B cell (primary cell): ENCODE measurements around the gene RGS7. TPM values are rescaled to one million over a fixed set of nuclear protein-coding genes. Genes with fewer than 3 reads are reported as not detected.

Experiments used
- ATAC-seq: fragments of 200-7000 bp; cut with Tn5 transposase; one replicate; pipeline ENCODE4 v1.10.0; 2021; ENCODE audit warnings: low read depth, mild to moderate bottlenecking, moderate number of reproducible peaks, moderate library complexity
- CTCF ChIA-PET: fragments of 350-600 bp; sonication (Branson Sonifier 250); formaldehyde crosslinking; loops from one replicate; lab custom pipeline; 2021; ENCODE audit warnings: antibody characterized with exemption, inconsistent platforms; lab: Charles Lee
- POLR2A ChIA-PET: fragments of 350-600 bp; sonication (Branson Sonifier 250); formaldehyde crosslinking; loops from one replicate; lab custom pipeline; 2021; ENCODE audit warnings: antibody characterized with exemption; lab: Charles Lee
- DNase-seq: peaks from one replicate; pipeline ENCODE4 v3.0.0; 2013
- H2AFZ ChIP-seq: 2 replicates; pipeline ENCODE4 v1.6.1; 2012; ENCODE audit warnings: mild to moderate bottlenecking, low read depth, low read length; ENCODE audit not compliant: insufficient read depth, poor library complexity, severe bottlenecking
- H3K27ac ChIP-seq, 2 donors: 1 replicate in 1 of 2; 2 replicates in 1 of 2; pipeline ENCODE4 v1.5.1; 2012 to 2013; ENCODE audit warnings: low read length in 2 of 2, mild to moderate bottlenecking in 2 of 2, moderate library complexity in 1 of 2
- H3K27me3 ChIP-seq, 4 experiments: fragments of 200-600 bp in 1 of 4; sonication (generic) in 1 of 4; replicated peaks in 1 of 4; 1 replicate in 2 of 4; 2 replicates in 2 of 4; pipeline versions ENCODE4 v1.6.1 to v1.7.0; 2013 to 2016; ENCODE audit warnings: low read length in 3 of 4, mild to moderate bottlenecking in 2 of 4, mixed read lengths in 1 of 4, moderate library complexity in 1 of 4; ENCODE audit not compliant: insufficient read depth in 4 of 4, control insufficient read depth in 3 of 4; ENCODE audit errors: control extremely low read depth in 1 of 4
- H3K36me3 ChIP-seq, 2 experiments: replicated peaks in 1 of 2; 1 replicate in 1 of 2; 2 replicates in 1 of 2; pipeline versions ENCODE4 v1.6.1 to v1.7.1; 2013; ENCODE audit warnings: low read length in 1 of 2; ENCODE audit not compliant: insufficient read depth in 2 of 2, control insufficient read depth in 1 of 2; ENCODE audit errors: control extremely low read depth in 1 of 2, extremely low read depth in 1 of 2
- H3K4me1 ChIP-seq, 2 donors: fragments of 200-600 bp in 1 of 2; sonication (generic) in 1 of 2; 1 replicate in 1 of 2; 2 replicates in 1 of 2; pipeline versions ENCODE4 v1.5.1 to v1.6.1; 2013 to 2017; ENCODE audit warnings: low read length in 2 of 2; ENCODE audit not compliant: control insufficient read depth in 2 of 2, insufficient read depth in 2 of 2
- H3K4me2 ChIP-seq: replicated peaks from 2 replicates; pipeline ENCODE3; 2012; ENCODE audit warnings: mild to moderate bottlenecking, low read depth, low read length; ENCODE audit not compliant: poor library complexity, severe bottlenecking
- H3K4me3 ChIP-seq, 5 experiments: fragments of 200-600 bp in 1 of 5; sonication (generic) in 1 of 5; 1 replicate in 3 of 5; 2 replicates in 2 of 5; pipeline versions ENCODE4 v1.5.1 to v1.7.0; 2011 to 2016; ENCODE audit warnings: low read length in 4 of 5, mild to moderate bottlenecking in 4 of 5, low read depth in 2 of 5, control low read depth in 1 of 5, moderate library complexity in 1 of 5; ENCODE audit not compliant: insufficient read depth in 1 of 5; ENCODE audit errors: control extremely low read depth in 1 of 5, extremely low read depth in 1 of 5
- H3K79me2 ChIP-seq: fragments of 200-600 bp; sonication (generic); one replicate; pipeline ENCODE4 v1.6.0; 2016; ENCODE audit warnings: low read length; ENCODE audit not compliant: control insufficient read depth, insufficient read depth
- H3K9ac ChIP-seq: fragments of 200-600 bp; sonication (generic); 2 replicates; pipeline ENCODE4 v1.6.1; 2017; ENCODE audit warnings: mild to moderate bottlenecking, low read length, moderate library complexity
- H3K9me3 ChIP-seq, 3 donors: one replicate each; pipeline versions ENCODE4 v1.6.1 to v1.7.1; 2013; ENCODE audit warnings: low read length in 2 of 3; ENCODE audit not compliant: control insufficient read depth in 2 of 3, insufficient read depth in 1 of 3; ENCODE audit errors: control extremely low read depth in 1 of 3
- H4K20me1 ChIP-seq: 2 replicates; pipeline ENCODE4 v1.6.0; 2012; ENCODE audit warnings: mild to moderate bottlenecking, low read length; ENCODE audit not compliant: insufficient read depth, control insufficient read depth, poor library complexity, severe bottlenecking
- H3K27ac Mint-ChIP-seq: one replicate; pipeline ENCODE4 v1.8.0; 2021; ENCODE audit warnings: mixed read lengths
- H3K27me3 Mint-ChIP-seq: one replicate; pipeline ENCODE4 v1.8.0; 2021; ENCODE audit warnings: mixed read lengths
- H3K4me1 Mint-ChIP-seq: one replicate; pipeline ENCODE4 v1.8.0; 2021; ENCODE audit warnings: mixed read lengths
- H3K4me3 Mint-ChIP-seq: one replicate; pipeline ENCODE4 v1.8.0; 2021; ENCODE audit warnings: mixed read lengths
- H3K9me3 Mint-ChIP-seq: one replicate; pipeline ENCODE4 v1.8.0; 2022; ENCODE audit warnings: mixed read lengths; ENCODE audit not compliant: insufficient read depth
- EZH2 ChIP-seq: IDR thresholded peaks from 2 replicates; pipeline ENCODE4 v1.6.1; 2012; ENCODE audit warnings: borderline replicate concordance, low read depth, mild to moderate bottlenecking, moderate library complexity, low read length; ENCODE audit not compliant: insufficient read depth, poor library complexity, severe bottlenecking
- WGBS: methylation state at CpG from one replicate; pipeline ENCODE4 v1.1.5; 2013; ENCODE audit warnings: missing lambda C conversion rate; ENCODE audit not compliant: insufficient coverage; 5-methylcytosine and 5-hydroxymethylcytosine counted together
- intact Hi-C: fragments of 100-400 bp; cut with micrococcal nuclease; formaldehyde crosslinking; loops from one replicate; pipeline ENCODE4 v1.10.0; 2022
- polyA plus RNA-seq: library from polyadenylated mRNA; depleted of rRNA; stranded (reverse); fragments of >200 nt; gene quantifications from 2 replicates; pipeline ENCODE4 v1.2.3, GENCODE V29; 2012
- total RNA-seq, 2 donors: library from RNA; stranded (reverse); fragments of 120-200 nt in 1 of 2; gene quantifications; 1 replicate in 1 of 2; 2 replicates in 1 of 2; pipeline versions ENCODE4 v1.2.3 to v1.2.4, GENCODE V29; 2013 to 2022
- TF ChIP-seq, protein P1 (sequence below): fragments of 200-600 bp; IDR thresholded peaks from one replicate; pipeline ENCODE4 v1.8.0; 2022; ENCODE audit warnings: antibody characterized with exemption, mild to moderate bottlenecking

Gene RGS7
- total and polyA plus RNA-seq, 2 donors (not counting 1 experiment from before 2014, with no cell fraction given), result 0.15 to 1.8 TPM

DNA sequence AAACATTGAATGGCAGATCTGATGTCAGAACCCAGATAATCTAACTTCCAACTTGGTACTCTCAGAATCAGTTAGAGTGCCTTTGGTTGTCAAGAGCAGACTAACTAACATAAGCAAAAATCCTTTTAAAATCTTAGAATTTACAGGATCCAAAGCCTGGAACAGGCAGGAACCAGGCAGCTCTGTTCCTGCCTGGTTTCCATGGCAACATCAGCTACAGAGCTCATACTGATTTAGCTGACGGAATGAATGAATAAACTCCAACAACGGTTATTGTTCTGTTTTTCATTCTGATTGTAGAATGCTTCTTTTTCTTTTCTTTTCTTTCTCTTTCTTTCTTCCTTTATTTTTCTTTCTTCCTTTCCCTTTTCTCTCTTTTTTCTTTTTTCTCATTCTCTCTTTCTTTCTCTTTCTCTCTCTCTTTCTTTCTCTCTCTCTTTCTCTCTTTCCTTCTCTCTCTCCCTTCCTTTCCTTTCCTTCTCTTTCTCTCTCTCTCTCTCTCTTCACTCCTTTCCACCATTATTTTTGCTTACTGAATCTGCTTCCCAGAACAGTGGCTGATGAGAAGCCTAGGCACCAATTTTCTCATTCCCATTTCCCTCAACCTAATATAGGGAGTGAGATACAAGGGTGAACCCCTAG is 121.6 kb downstream of the RGS7 start:
- H3K27me3 ChIP-seq, result no peaks in the 10 kb centered on the region
- no CpG with 5 or more reads among the region's 2 CpGs for WGBS
- TF ChIP-seq, protein P1, sequence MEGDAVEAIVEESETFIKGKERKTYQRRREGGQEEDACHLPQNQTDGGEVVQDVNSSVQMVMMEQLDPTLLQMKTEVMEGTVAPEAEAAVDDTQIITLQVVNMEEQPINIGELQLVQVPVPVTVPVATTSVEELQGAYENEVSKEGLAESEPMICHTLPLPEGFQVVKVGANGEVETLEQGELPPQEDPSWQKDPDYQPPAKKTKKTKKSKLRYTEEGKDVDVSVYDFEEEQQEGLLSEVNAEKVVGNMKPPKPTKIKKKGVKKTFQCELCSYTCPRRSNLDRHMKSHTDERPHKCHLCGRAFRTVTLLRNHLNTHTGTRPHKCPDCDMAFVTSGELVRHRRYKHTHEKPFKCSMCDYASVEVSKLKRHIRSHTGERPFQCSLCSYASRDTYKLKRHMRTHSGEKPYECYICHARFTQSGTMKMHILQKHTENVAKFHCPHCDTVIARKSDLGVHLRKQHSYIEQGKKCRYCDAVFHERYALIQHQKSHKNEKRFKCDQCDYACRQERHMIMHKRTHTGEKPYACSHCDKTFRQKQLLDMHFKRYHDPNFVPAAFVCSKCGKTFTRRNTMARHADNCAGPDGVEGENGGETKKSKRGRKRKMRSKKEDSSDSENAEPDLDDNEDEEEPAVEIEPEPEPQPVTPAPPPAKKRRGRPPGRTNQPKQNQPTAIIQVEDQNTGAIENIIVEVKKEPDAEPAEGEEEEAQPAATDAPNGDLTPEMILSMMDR, result peak; percentile 17
- no peak for TF ChIP-seq EZH2
- no peaks in the 10 kb centered on the region for H3K36me3 ChIP-seq
- H3K4me1 ChIP-seq, result no peaks in the 10 kb centered on the region
- Mint-ChIP-seq H3K27me3 (no peaks in the 10 kb centered on the region), H3K4me3 (no peak overlapping the region), H3K4me1 (no peaks in the 10 kb centered on the region), H3K27ac (no peak overlapping the region), H3K9me3 (peaks cover 2% of the 10 kb centered on the region)
- no peak overlapping the region for H3K27ac ChIP-seq
- DNase-seq, result no peak
- ATAC-seq, result no peak
- H3K9ac ChIP-seq, result no peak overlapping the region
- no peak overlapping the region for H3K4me2 ChIP-seq
- H2AFZ ChIP-seq, result no peak overlapping the region
- ChIA-PET POLR2A (no interaction called here), CTCF (no interaction called here)
- intact Hi-C loops, result no loop called here
- no peak overlapping the region for H3K4me3 ChIP-seq
- H4K20me1 ChIP-seq, result no peaks in the 10 kb centered on the region
- H3K79me2 ChIP-seq, result no peaks in the 10 kb centered on the region
- no peaks in the 10 kb centered on the region for H3K9me3 ChIP-seq

DNA sequence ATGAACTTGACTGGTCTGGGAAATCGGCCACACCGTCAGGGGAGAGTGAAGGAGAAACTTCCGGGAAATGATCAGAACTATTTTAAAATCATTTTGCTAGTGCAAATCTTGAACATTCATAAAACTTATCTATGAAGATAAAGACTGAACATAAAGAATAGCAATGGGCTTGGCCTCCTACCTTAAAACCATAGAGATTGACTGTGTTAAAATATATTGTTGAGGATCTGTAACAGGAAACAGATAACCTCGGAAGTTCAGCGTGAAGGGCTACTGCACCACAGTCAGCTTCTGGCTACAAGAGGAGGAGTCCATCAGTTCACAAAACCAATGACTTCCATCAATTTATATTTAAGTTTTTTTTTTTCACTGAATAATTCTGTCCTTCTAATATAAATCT is 127.3 kb downstream of the RGS7 start:
- ChIA-PET CTCF (no interaction called here), POLR2A (no interaction called here)
- no peak overlapping the region for H3K9ac ChIP-seq
- no peaks in the 10 kb centered on the region for H3K4me1 Mint-ChIP-seq
- H3K4me1 ChIP-seq, result no peaks in the 10 kb centered on the region
- DNase-seq (no peak), ATAC-seq (no peak)
- H3K27me3 ChIP-seq, result no peaks in the 10 kb centered on the region
- intact Hi-C loops, result no loop called here
- no peaks in the 10 kb centered on the region for H3K27me3 Mint-ChIP-seq
- H3K9me3 Mint-ChIP-seq, result peaks cover 2% of the 10 kb centered on the region
- no peak overlapping the region for H3K27ac Mint-ChIP-seq
- H3K27ac ChIP-seq, result no peak overlapping the region
- H3K79me2 ChIP-seq, result no peaks in the 10 kb centered on the region
- no peaks in the 10 kb centered on the region for H4K20me1 ChIP-seq
- no peak overlapping the region for H3K4me2 ChIP-seq
- H3K4me3 ChIP-seq, result no peak overlapping the region
- no peaks in the 10 kb centered on the region for H3K9me3 ChIP-seq
- no peaks in the 10 kb centered on the region for H3K36me3 ChIP-seq
- TF ChIP-seq EZH2, result no peak
- TF ChIP-seq, protein P1, result no peak
- H2AFZ ChIP-seq, result no peak overlapping the region
- no peak overlapping the region for H3K4me3 Mint-ChIP-seq
- no CpG with 5 or more reads among the region's 5 CpGs for WGBS
